A549 (cell line): ENCODE measurements around the gene HARBI1. TPM values are rescaled to one million over a fixed set of nuclear protein-coding genes. Genes with fewer than 3 reads are reported as not detected.

Experiments used
- ATAC-seq, 2 experiments: fragments of 200-7000 bp in 1 of 2; fragments of >200 bp in 1 of 2; cut with Nextera tagmentation in 1 of 2; cut with Tn5 transposase in 1 of 2; 3 replicates each; pipeline versions ENCODE4 v1.8.0 to v1.9.1; 2018 to 2020; ENCODE audit warnings: mild to moderate bottlenecking in 1 of 2, moderate library complexity in 1 of 2
- CTCF ChIA-PET: fragments of 300-600 bp; sonication (Branson Sonifier 250); formaldehyde crosslinking; extraction: SDS; loops from one replicate; lab custom pipeline; 2021; ENCODE audit warnings: antibody characterized with exemption, inconsistent platforms; lab: Yijun Ruan, JAX
- POLR2A ChIA-PET: fragments of 350-600 bp; formaldehyde crosslinking; extraction: SDS; loops from one replicate; lab custom pipeline; 2021; ENCODE audit warnings: antibody characterized with exemption, inconsistent platforms; lab: Yijun Ruan, JAX
- DNase-seq, 2 experiments: peaks; one replicate each; pipeline versions ENCODE4 v3.0.0 to v3.0.0-alpha.2; 2011 to 2016; ENCODE audit warnings: low read depth in 1 of 2, low spot score in 1 of 2
- FAIRE-seq: peaks from 2 replicates; lab custom pipeline; 2011; peaks lifted over from hg19 to GRCh38; lab: Jason Lieb, UNC
- H3K27ac ChIP-seq, 2 experiments: fragments of >200 bp; sonication (Bioruptor Twin); formaldehyde crosslinking; 3 replicates each; pipeline ENCODE4 v1.5.1; 2016 to 2017
- H3K4me1 ChIP-seq: fragments of >200 bp; sonication (Bioruptor Twin); formaldehyde crosslinking; 3 replicates; pipeline ENCODE4 v1.6.1; 2016
- H3K4me2 ChIP-seq: fragments of >200 bp; sonication (Bioruptor Twin); formaldehyde crosslinking; 3 replicates; pipeline ENCODE4 v1.6.1; 2016
- H3K4me3 ChIP-seq: fragments of >200 bp; sonication (Bioruptor Twin); formaldehyde crosslinking; 3 replicates; pipeline ENCODE4 v1.5.1; 2016
- H3K9me3 ChIP-seq: fragments of >200 bp; sonication (Bioruptor Twin); formaldehyde crosslinking; 3 replicates; pipeline ENCODE4 v1.6.1; 2016
- BCL3 ChIP-seq: fragments of >200 bp; sonication (Bioruptor Twin); formaldehyde crosslinking; IDR thresholded peaks from 3 replicates; pipeline ENCODE4 v1.6.1; 2016
- CBX2 ChIP-seq: fragments of 200-600 bp; sonication (generic); IDR thresholded peaks from 2 replicates; pipeline ENCODE4 v1.6.1; 2016; ENCODE audit warnings: low read depth, mild to moderate bottlenecking, borderline replicate concordance
- CBX8 ChIP-seq: fragments of 200-600 bp; sonication (generic); IDR thresholded peaks from 2 replicates; pipeline ENCODE4 v1.6.1; 2016
- CHD2 ChIP-seq: fragments of 150-350 bp; IDR thresholded peaks from 2 replicates; pipeline ENCODE4 v1.6.1; 2014; ENCODE audit warnings: low read length; ENCODE audit not compliant: partially characterized antibody
- CHD4 ChIP-seq: fragments of 200-600 bp; sonication (generic); IDR thresholded peaks from 2 replicates; pipeline ENCODE4 v1.6.1; 2016; ENCODE audit warnings: antibody characterized with exemption, mild to moderate bottlenecking, borderline replicate concordance
- E2F6 ChIP-seq: IDR thresholded peaks from 2 replicates; pipeline ENCODE4 v1.6.1; 2012; ENCODE audit warnings: low read depth, borderline replicate concordance
- EHMT2 ChIP-seq: fragments of 200-600 bp; sonication (generic); IDR thresholded peaks from 2 replicates; pipeline ENCODE4 v1.6.1; 2016; ENCODE audit warnings: antibody characterized with exemption, low read depth, mild to moderate bottlenecking, moderate library complexity
- FOSB ChIP-seq: fragments of 250-450 bp; sonication (Bioruptor Pico); IDR thresholded peaks from 2 replicates; pipeline ENCODE4 v1.5.0; 2020; ENCODE audit warnings: mild to moderate bottlenecking, moderate library complexity
- FOSL2 ChIP-seq, 2 experiments: fragments of 450-650 bp in 1 of 2; fragments of >200 bp in 1 of 2; sonication (Bioruptor Twin) in 1 of 2; formaldehyde crosslinking; IDR thresholded peaks; 2 replicates each; pipeline versions ENCODE4 v1.5.0 to v1.6.1; 2016 to 2020; ENCODE audit warnings: mild to moderate bottlenecking in 1 of 2, moderate library complexity in 1 of 2
- FOXS1 ChIP-seq: fragments of 250-450 bp; sonication (Bioruptor Pico); IDR thresholded peaks from 2 replicates; pipeline ENCODE4 v1.5.0; 2020; ENCODE audit warnings: mild to moderate bottlenecking, moderate library complexity
- HES2 ChIP-seq: fragments of >200 bp; sonication (Bioruptor Twin); formaldehyde crosslinking; IDR thresholded peaks from 2 replicates; pipeline ENCODE4 v1.6.1; 2016
- HEYL ChIP-seq: fragments of 250-450 bp; sonication (Bioruptor Pico); IDR thresholded peaks from 2 replicates; pipeline ENCODE4 v1.8.0; 2021; ENCODE audit warnings: mild to moderate bottlenecking, moderate library complexity
- HOXA7 ChIP-seq: fragments of 250-450 bp; sonication (Bioruptor Pico); IDR thresholded peaks from 2 replicates; pipeline ENCODE4 v1.5.0; 2020; ENCODE audit warnings: mild to moderate bottlenecking, moderate library complexity
- JUNB ChIP-seq: fragments of >200 bp; sonication (Bioruptor Twin); formaldehyde crosslinking; IDR thresholded peaks from 2 replicates; pipeline ENCODE4 v1.6.1; 2016
- MAFK ChIP-seq: fragments of 450-650 bp; IDR thresholded peaks from 2 replicates; pipeline ENCODE4 v1.6.1; 2014; ENCODE audit not compliant: partially characterized antibody
- MAZ ChIP-seq: fragments of 150-350 bp; IDR thresholded peaks from 2 replicates; pipeline ENCODE4 v1.6.1; 2014; ENCODE audit warnings: antibody characterized with exemption, low read depth, low read length, borderline replicate concordance
- MYC ChIP-seq: IDR thresholded peaks from 2 replicates; pipeline ENCODE4 v1.6.1; 2012; ENCODE audit warnings: mild to moderate bottlenecking, inconsistent platforms, low read length, improper control_type of control experiment, borderline replicate concordance
- NR3C1 ChIP-seq: fragments of >200 bp; sonication (Bioruptor Twin); formaldehyde crosslinking; IDR thresholded peaks from 3 replicates; pipeline ENCODE4 v1.6.1; 2017
- POLR2A ChIP-seq: IDR thresholded peaks from 2 replicates; pipeline ENCODE4 v1.6.1; 2012; ENCODE audit warnings: mild to moderate bottlenecking, low read length
- POLR2AphosphoS2 ChIP-seq: conservative IDR thresholded peaks from 2 replicates; pipeline ENCODE4 v1.6.1; 2012; ENCODE audit warnings: low read length, improper control_type of control experiment, inconsistent platforms
- RAD21 ChIP-seq, 2 experiments: fragments of >200 bp in 1 of 2; sonication (Bioruptor Twin) in 1 of 2; formaldehyde crosslinking in 1 of 2; IDR thresholded peaks in 1 of 2; conservative IDR thresholded peaks in 1 of 2; 2 replicates in 1 of 2; 3 replicates in 1 of 2; pipeline ENCODE4 v1.6.1; 2012 to 2018; ENCODE audit warnings: inconsistent platforms in 1 of 2
- SMC3 ChIP-seq: fragments of >200 bp; sonication (Bioruptor Twin); formaldehyde crosslinking; IDR thresholded peaks from 3 replicates; pipeline ENCODE4 v1.6.1; 2018; ENCODE audit warnings: inconsistent platforms
- SREBF2 ChIP-seq: fragments of 450-650 bp; IDR thresholded peaks from 2 replicates; pipeline ENCODE4 v1.6.1; 2014; ENCODE audit warnings: mild to moderate bottlenecking, moderate library complexity
- TFCP2L1 ChIP-seq: fragments of 250-450 bp; sonication (Bioruptor Pico); IDR thresholded peaks from 2 replicates; pipeline ENCODE4 v1.5.0; 2021; ENCODE audit warnings: mild to moderate bottlenecking
- TP53 ChIP-seq: fragments of 250-450 bp; sonication (Bioruptor Pico); IDR thresholded peaks from 2 replicates; pipeline ENCODE4 v1.5.0; 2021; ENCODE audit warnings: mild to moderate bottlenecking, moderate library complexity
- ZFP36 ChIP-seq: fragments of 450-650 bp; IDR thresholded peaks from 2 replicates; pipeline ENCODE4 v1.6.1; 2014; ENCODE audit warnings: borderline replicate concordance; ENCODE audit not compliant: partially characterized antibody
- WGBS: methylation state at CpG from one replicate; pipeline ENCODE4 v1.1.6; 2017; ENCODE audit errors: missing lambda C conversion rate; 5-methylcytosine and 5-hydroxymethylcytosine counted together
- polyA plus RNA-seq, 4 experiments: library from polyadenylated mRNA; depleted of rRNA in 3 of 4; stranded (reverse); fragments of >200 nt; fragmentation: RNase III in 1 of 4; extraction: RNeasy Plus Mini Kit Qiagen cat#74134 plus additional on column Dnase treatment in 1 of 4; gene quantifications; 2 replicates in 3 of 4; 3 replicates in 1 of 4; pipeline ENCODE4 v1.2.3, GENCODE V29; 2011 to 2017
- TF ChIP-seq, protein P1 (sequence below): fragments of 250-450 bp; sonication (Bioruptor Pico); IDR thresholded peaks from 2 replicates; pipeline ENCODE4 v1.5.0; 2021; ENCODE audit warnings: mild to moderate bottlenecking, moderate library complexity, borderline replicate concordance
- TF ChIP-seq, protein P2 (sequence below): fragments of 450-650 bp; IDR thresholded peaks from 2 replicates; pipeline ENCODE4 v1.6.1; 2014; ENCODE audit warnings: antibody characterized with exemption
- TF ChIP-seq, protein P3 (sequence below): IDR thresholded peaks from 2 replicates; pipeline ENCODE4 v1.6.1; 2012
- TF ChIP-seq, protein P4 (sequence below): fragments of >200 bp; sonication (Bioruptor Twin); formaldehyde crosslinking; IDR thresholded peaks from 3 replicates; pipeline ENCODE4 v1.5.1; 2016

The HARBI1 gene
- polyA plus RNA-seq, 2 of the 4 experiments (the other 2 are of a cell fraction) = 5.6 to 5.7 TPM

DNA sequence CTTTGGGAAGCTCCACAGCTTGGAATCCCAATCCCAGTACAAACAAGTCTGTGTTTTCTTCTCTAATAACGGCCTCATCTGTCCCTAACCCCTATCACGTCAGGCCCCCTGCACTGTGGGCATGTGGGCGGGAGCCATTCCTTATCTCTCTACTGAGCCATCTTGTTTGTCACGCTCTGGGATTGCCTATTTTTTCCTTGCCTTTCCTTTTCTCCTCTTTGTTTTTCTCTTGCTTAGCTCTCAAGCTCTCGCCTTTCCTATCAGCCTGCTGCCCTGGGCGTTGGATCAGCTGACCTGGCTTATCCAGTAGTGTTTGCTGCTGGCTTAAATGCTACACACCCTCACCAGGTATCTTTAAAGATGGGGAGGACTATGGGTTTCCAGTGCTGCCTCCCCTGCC lies 47.6 kb upstream of the HARBI1 start:
- WGBS = 72% methylated on average over 6 of the region's 6 CpGs
- ChIA-PET POLR2A (no interaction called here), CTCF (interaction anchor here (0.9 kb wide), 1 partner anchor 10 kb away, joined by 3 read pairs; no protein-coding TSS in a partner anchor)
- DNase-seq (no peak), ATAC-seq (no peak), FAIRE-seq (no peak)
- Histone ChIP-seq H3K9me3 (no peaks in the 10 kb centered on the region), H3K4me1 (no peaks in the 10 kb centered on the region), H3K4me2 (no peak overlapping the region), H3K27ac (no peak overlapping the region), H3K4me3 (no peak overlapping the region)
- TF ChIP-seq FOSL2 (IDR thresholded peaks at IDR 0.05) = no peak
- no peak for TF ChIP-seq FOSL2 (CRISPR knock-in tag; IDR thresholded peaks at IDR 0.05)
- TF ChIP-seq, protein P1, sequence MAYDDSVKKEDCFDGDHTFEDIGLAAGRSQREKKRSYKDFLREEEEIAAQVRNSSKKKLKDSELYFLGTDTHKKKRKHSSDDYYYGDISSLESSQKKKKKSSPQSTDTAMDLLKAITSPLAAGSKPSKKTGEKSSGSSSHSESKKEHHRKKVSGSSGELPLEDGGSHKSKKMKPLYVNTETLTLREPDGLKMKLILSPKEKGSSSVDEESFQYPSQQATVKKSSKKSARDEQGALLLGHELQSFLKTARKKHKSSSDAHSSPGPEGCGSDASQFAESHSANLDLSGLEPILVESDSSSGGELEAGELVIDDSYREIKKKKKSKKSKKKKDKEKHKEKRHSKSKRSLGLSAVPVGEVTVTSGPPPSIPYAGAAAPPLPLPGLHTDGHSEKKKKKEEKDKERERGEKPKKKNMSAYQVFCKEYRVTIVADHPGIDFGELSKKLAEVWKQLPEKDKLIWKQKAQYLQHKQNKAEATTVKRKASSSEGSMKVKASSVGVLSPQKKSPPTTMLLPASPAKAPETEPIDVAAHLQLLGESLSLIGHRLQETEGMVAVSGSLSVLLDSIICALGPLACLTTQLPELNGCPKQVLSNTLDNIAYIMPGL (CRISPR knock-in tag) = no peak
- no peak for TF ChIP-seq POLR2A
- no peak for TF ChIP-seq NR3C1
- TF ChIP-seq EHMT2 = no peak
- no peak for TF ChIP-seq TP53 (CRISPR knock-in tag)
- no peak for TF ChIP-seq CBX8
- TF ChIP-seq CBX2 = no peak
- TF ChIP-seq SMC3 = no peak
- TF ChIP-seq, protein P2, sequence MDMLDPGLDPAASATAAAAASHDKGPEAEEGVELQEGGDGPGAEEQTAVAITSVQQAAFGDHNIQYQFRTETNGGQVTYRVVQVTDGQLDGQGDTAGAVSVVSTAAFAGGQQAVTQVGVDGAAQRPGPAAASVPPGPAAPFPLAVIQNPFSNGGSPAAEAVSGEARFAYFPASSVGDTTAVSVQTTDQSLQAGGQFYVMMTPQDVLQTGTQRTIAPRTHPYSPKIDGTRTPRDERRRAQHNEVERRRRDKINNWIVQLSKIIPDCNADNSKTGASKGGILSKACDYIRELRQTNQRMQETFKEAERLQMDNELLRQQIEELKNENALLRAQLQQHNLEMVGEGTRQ = no peak
- TF ChIP-seq CHD2 = no peak
- no peak for TF ChIP-seq SREBF2
- TF ChIP-seq HOXA7 (CRISPR knock-in tag) = no peak
- no peak for TF ChIP-seq FOXS1 (CRISPR knock-in tag)
- no peak for TF ChIP-seq TFCP2L1

DNA sequence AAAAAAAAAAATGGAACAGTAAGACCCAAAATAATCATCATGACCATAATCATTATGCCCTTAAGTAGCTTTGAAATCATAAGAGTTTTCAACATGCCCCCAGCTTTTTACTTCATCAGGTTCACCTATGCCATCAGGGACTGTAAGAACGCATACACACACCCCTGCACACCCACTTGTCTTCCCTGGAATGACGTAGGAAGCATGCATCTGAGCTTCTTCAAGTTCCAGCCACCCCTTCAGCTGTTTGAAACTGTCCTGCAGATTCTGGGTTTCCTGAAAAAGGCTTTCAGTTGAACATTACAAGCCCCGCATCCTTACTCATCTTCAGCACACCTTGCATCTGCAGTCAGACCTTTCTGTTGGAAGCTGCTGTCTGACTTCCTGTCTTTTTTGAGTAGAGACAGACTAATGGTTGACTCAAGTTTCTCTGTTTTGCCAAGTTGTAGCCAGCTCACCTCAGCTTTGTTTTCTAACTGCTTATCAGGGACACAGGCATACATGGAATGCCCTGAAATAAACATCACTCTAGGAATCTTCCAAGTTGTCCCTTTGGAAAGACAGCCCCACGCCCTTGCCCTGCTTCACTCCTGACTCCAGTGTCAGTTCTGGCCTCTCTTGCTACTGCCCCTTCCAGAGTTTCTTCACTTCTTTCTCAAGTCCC lies 46.4 kb upstream of the HARBI1 start:
- DNase-seq (no peak), ATAC-seq (no peak), FAIRE-seq (no peak)
- Histone ChIP-seq H3K27ac (no peak overlapping the region), H3K9me3 (no peaks in the 10 kb centered on the region), H3K4me1 (no peaks in the 10 kb centered on the region), H3K4me2 (no peak overlapping the region), H3K4me3 (no peak overlapping the region)
- TF ChIP-seq BCL3 (no peak), MAZ (no peak), HOXA7 (CRISPR knock-in tag) (no peak), CHD4 (no peak), MYC (no peak), HEYL (CRISPR knock-in tag) (no peak), E2F6 (no peak), POLR2AphosphoS2 (no peak), HES2 (no peak), RAD21 (conservative IDR thresholded peaks at IDR 0.05 in 1 of 2, IDR thresholded peaks at IDR 0.05 in 1 of 2) (no peak), MAFK (no peak), NR3C1 (no peak), JUNB (no peak), FOSB (CRISPR knock-in tag) (no peak), ZFP36 (no peak)
- TF ChIP-seq, protein P3, sequence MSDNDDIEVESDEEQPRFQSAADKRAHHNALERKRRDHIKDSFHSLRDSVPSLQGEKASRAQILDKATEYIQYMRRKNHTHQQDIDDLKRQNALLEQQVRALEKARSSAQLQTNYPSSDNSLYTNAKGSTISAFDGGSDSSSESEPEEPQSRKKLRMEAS = no peak
- TF ChIP-seq, protein P4, sequence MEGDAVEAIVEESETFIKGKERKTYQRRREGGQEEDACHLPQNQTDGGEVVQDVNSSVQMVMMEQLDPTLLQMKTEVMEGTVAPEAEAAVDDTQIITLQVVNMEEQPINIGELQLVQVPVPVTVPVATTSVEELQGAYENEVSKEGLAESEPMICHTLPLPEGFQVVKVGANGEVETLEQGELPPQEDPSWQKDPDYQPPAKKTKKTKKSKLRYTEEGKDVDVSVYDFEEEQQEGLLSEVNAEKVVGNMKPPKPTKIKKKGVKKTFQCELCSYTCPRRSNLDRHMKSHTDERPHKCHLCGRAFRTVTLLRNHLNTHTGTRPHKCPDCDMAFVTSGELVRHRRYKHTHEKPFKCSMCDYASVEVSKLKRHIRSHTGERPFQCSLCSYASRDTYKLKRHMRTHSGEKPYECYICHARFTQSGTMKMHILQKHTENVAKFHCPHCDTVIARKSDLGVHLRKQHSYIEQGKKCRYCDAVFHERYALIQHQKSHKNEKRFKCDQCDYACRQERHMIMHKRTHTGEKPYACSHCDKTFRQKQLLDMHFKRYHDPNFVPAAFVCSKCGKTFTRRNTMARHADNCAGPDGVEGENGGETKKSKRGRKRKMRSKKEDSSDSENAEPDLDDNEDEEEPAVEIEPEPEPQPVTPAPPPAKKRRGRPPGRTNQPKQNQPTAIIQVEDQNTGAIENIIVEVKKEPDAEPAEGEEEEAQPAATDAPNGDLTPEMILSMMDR = no peak
- CTCF ChIA-PET = interaction anchor here (0.6 to 1.2 kb wide), 4 partner anchors 11 to 579 kb away, joined by 3 to 5 read pairs (median 4); partner anchors contain the start of gene DGKZ
- POLR2A ChIA-PET = no interaction called here
- 92% methylated on average over 4 of the region's 4 CpGs for WGBS
